Measurements from ENCODE around the gene ADGRD1. TPM values are rescaled to one million over a fixed set of nuclear protein-coding genes. Genes with fewer than 3 reads are reported as not detected.
A peak's percentile ranks its signal among the peaks of the same experiment; 100 is the strongest.

Gene ADGRD1
- total and polyA plus RNA-seq, 2 of the 8 experiments (the other 6 are each of a cell fraction or from before 2014, with no cell fraction given): 0.36 to 0.48 TPM

DNA sequence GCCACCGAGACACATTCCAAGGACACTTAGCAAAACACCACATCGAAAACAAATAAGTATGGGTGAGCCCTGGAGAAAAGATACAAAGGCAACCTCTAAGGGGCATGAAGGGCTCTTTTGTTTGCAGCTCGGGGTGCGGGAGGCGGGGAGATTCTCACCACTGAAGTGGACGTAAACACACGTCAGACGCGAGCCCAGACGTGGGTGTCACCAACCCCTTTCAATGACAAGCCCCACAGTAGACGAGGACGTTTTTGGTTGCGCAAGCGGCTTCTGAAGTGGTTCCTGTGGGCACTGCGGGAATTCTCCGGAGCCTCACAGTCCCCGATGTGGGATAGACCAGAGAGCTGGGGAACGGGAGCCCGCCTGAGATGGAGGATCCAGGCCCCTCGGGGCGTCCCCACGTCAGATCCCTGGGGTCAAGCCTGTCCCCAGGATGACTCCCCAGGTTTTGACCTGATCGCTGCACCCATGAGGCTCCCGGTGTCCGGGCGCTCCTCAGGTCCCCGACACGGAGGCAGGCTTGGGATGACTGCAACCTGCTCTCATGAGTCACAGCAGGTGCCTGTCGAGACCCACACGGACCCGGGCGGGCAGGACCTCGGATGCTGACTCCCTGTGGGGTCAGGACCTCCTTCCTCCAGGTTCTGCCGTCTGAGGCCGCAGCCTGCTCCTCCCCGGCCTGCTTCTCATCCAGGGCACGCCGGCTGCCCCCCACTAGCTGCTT lies 20.3 kb upstream of the ADGRD1 start:
- Histone ChIP-seq H4K91ac (replicated peaks; ENCODE audit: insufficient read length, low read length) (no peak overlapping the region), H4K8ac (ENCODE audit: extremely low read depth, insufficient read depth, low read length) (no peak overlapping the region; the same call in 1 of the 2 replicates), H3K79me1 (ENCODE audit: low read depth, low read length) (no peaks in the 10 kb centered on the region), H2AK5ac (ENCODE audit: low read depth, low read length) (no peak overlapping the region), H2BK15ac (ENCODE audit: low read length) (no peak overlapping the region), H3K23ac (ENCODE audit: insufficient read length) (no peak overlapping the region), H4K5ac (ENCODE audit: insufficient read length, low read depth, low read length) (no peak overlapping the region), H2BK20ac (ENCODE audit: low read length) (no peak overlapping the region), H3K9me3 (ENCODE audit: insufficient read depth in 2 of 2, low read depth in 1 of 2, low read length in 1 of 2) (no peaks in the 10 kb centered on the region), H3K4me1 (replicated peaks in 1 of 4; ENCODE audit: control insufficient read depth in 3 of 4, insufficient read depth in 4 of 4, low read length in 3 of 4) (no peaks in the 10 kb centered on the region), H2BK120ac (replicated peaks; ENCODE audit: low read depth, low read length) (no peak overlapping the region), H3K27me3 (replicated peaks in 1 of 4; ENCODE audit: control insufficient read depth in 3 of 4, extremely low read depth in 1 of 4, insufficient read depth in 3 of 4, low read length in 3 of 4) (peaks cover 0 to 2% (median 0%) of the 10 kb centered on the region in 4 experiments; a peak in 1 of 7 replicates), H2BK5ac (ENCODE audit: low read depth, low read length) (no peak overlapping the region), H3K36me3 (ENCODE audit: control insufficient read depth in 2 of 4, insufficient read depth in 4 of 4, low read length in 3 of 4) (no peaks in the 10 kb centered on the region), H3K18ac (ENCODE audit: extremely low read depth, low read length) (no peak overlapping the region), H3K79me2 (ENCODE audit: control insufficient read depth in 1 of 2, insufficient read depth in 2 of 2, low read length in 2 of 2) (no peaks in the 10 kb centered on the region), H2AFZ (ENCODE audit: low read length) (no peak overlapping the region), H3K4me2 (ENCODE audit: insufficient read depth in 1 of 2, low read depth in 2 of 2, low read length in 2 of 2) (no peak overlapping the region), H2BK12ac (ENCODE audit: low read depth, low read length) (no peak overlapping the region), H3K56ac (replicated peaks; ENCODE audit: insufficient read length, low read depth, low read length) (no peak overlapping the region), H3K4me3 (ENCODE audit: extremely low read depth in 1 of 4, insufficient read depth in 2 of 4, low read depth in 3 of 4, low read length in 4 of 4) (no peak overlapping the region), H4K20me1 (replicated peaks in 1 of 2; ENCODE audit: control insufficient read depth in 1 of 2, insufficient read depth in 2 of 2, low read length in 2 of 2) (no peaks in the 10 kb centered on the region), H3K9ac (replicated peaks in 1 of 4; ENCODE audit: extremely low read depth in 1 of 4, low read depth in 3 of 4, low read length in 3 of 4) (no peak overlapping the region), H3K14ac (ENCODE audit: insufficient read length) (no peak overlapping the region), H3K23me2 (ENCODE audit: low read depth, low read length) (no peaks in the 10 kb centered on the region), H3K27ac (ENCODE audit: low read depth, low read length) (no peak overlapping the region), H3K4ac (replicated peaks; ENCODE audit: insufficient read length, low read depth, low read length) (no peak overlapping the region)
- no peak for DNase-seq (ENCODE audit: low read depth in 1 of 2, low spot score in 2 of 2)
- FAIRE-seq: no peak
- CTCF ChIA-PET (ENCODE audit: partially characterized antibody): interaction anchor here (0.7 to 1.5 kb wide), 5 partner anchors 9 to 117 kb away, joined by 3 to 7 read pairs (median 3); no protein-coding TSS in a partner anchor
- POLR2A ChIA-PET (ENCODE audit: partially characterized antibody): interaction anchor here (1.7 to 2.3 kb wide), 2 partner anchors 13 to 58 kb away, joined by 4 to 9 read pairs; no protein-coding TSS in a partner anchor
- TF ChIP-seq, protein P1, sequence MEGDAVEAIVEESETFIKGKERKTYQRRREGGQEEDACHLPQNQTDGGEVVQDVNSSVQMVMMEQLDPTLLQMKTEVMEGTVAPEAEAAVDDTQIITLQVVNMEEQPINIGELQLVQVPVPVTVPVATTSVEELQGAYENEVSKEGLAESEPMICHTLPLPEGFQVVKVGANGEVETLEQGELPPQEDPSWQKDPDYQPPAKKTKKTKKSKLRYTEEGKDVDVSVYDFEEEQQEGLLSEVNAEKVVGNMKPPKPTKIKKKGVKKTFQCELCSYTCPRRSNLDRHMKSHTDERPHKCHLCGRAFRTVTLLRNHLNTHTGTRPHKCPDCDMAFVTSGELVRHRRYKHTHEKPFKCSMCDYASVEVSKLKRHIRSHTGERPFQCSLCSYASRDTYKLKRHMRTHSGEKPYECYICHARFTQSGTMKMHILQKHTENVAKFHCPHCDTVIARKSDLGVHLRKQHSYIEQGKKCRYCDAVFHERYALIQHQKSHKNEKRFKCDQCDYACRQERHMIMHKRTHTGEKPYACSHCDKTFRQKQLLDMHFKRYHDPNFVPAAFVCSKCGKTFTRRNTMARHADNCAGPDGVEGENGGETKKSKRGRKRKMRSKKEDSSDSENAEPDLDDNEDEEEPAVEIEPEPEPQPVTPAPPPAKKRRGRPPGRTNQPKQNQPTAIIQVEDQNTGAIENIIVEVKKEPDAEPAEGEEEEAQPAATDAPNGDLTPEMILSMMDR (IDR thresholded peaks at IDR 0.05; ENCODE audit: control extremely low read depth in 1 of 3, insufficient read depth in 1 of 3, low read depth in 1 of 3, low read length in 3 of 3): no peak
- 0 out of 2 replicates have a peak, but pooled peaks have one; percentile 69 for TF ChIP-seq CEBPB (IDR thresholded peaks at IDR 0.05; ENCODE audit: low read depth, low read length)
- 91% methylated on average over 34 of the region's 38 CpGs; no CpG with 5 or more reads in 1 of the 2 experiments for WGBS, 2 experiments (ENCODE audit: extremely low coverage in 1 of 2, insufficient coverage in 1 of 2, insufficient read length in 1 of 2, insufficient replicate concordance in 2 of 2, low coverage in 1 of 2, low lambda C conversion rate in 2 of 2, missing lambda C conversion rate in 1 of 2)

Data from H1 (cell line).